Measurements from ENCODE around the gene SUMO2. TPM values are rescaled to one million over a fixed set of nuclear protein-coding genes. Genes with fewer than 3 reads are reported as not detected.

The SUMO2 gene
- total RNA-seq, 1 experiment from 2014 or later: 616 TPM

DNA sequence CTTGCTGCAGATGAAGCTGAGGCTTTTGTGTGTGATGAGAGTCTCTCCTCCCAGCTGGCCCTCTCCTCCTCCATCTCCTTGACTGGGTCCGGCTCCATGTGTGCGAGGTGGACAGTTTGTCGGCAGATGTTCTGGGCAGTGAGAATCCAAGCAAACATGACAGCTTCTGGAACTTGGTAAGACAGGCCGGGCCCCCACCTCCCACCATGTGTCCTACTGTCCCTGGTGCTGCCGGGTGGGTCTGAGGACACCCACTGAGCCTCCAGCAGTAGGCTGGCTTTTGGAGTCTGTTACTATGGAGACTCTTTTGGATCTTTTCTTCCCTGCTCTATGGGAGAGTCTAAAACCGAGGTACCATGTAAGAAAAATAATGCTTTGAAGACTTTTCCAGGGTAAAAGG lies 35.4 kb upstream of the SUMO2 start:
- H3K4me3 ChIP-seq (ENCODE audit: low read depth in 2 of 2, low read length in 2 of 2): no peak overlapping the region
- POLR2A ChIA-PET: no interaction called here
- peaks cover 13% of the 10 kb centered on the region for H3K36me3 ChIP-seq (ENCODE audit: control insufficient read depth, insufficient read depth, low read length)
- no peaks in the 10 kb centered on the region for H3K4me1 ChIP-seq (ENCODE audit: control insufficient read depth, insufficient read depth, low read length)
- CTCF ChIA-PET: no interaction called here
- no peaks in the 10 kb centered on the region for H3K27me3 ChIP-seq (ENCODE audit: control insufficient read depth, insufficient read depth, low read length)
- TF ChIP-seq SIN3A (IDR thresholded peaks at IDR 0.05; ENCODE audit: borderline replicate concordance, insufficient read depth, low read depth, low read length) (no peak), POLR2AphosphoS5 (IDR thresholded peaks at IDR 0.05; ENCODE audit: low read depth, low read length) (no peak), TCF7L2 (IDR thresholded peaks at IDR 0.05; ENCODE audit: low read depth, low read length) (no peak)
- TF ChIP-seq, protein P1, sequence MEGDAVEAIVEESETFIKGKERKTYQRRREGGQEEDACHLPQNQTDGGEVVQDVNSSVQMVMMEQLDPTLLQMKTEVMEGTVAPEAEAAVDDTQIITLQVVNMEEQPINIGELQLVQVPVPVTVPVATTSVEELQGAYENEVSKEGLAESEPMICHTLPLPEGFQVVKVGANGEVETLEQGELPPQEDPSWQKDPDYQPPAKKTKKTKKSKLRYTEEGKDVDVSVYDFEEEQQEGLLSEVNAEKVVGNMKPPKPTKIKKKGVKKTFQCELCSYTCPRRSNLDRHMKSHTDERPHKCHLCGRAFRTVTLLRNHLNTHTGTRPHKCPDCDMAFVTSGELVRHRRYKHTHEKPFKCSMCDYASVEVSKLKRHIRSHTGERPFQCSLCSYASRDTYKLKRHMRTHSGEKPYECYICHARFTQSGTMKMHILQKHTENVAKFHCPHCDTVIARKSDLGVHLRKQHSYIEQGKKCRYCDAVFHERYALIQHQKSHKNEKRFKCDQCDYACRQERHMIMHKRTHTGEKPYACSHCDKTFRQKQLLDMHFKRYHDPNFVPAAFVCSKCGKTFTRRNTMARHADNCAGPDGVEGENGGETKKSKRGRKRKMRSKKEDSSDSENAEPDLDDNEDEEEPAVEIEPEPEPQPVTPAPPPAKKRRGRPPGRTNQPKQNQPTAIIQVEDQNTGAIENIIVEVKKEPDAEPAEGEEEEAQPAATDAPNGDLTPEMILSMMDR (IDR thresholded peaks at IDR 0.05): no peak
- TF ChIP-seq, protein P2, sequence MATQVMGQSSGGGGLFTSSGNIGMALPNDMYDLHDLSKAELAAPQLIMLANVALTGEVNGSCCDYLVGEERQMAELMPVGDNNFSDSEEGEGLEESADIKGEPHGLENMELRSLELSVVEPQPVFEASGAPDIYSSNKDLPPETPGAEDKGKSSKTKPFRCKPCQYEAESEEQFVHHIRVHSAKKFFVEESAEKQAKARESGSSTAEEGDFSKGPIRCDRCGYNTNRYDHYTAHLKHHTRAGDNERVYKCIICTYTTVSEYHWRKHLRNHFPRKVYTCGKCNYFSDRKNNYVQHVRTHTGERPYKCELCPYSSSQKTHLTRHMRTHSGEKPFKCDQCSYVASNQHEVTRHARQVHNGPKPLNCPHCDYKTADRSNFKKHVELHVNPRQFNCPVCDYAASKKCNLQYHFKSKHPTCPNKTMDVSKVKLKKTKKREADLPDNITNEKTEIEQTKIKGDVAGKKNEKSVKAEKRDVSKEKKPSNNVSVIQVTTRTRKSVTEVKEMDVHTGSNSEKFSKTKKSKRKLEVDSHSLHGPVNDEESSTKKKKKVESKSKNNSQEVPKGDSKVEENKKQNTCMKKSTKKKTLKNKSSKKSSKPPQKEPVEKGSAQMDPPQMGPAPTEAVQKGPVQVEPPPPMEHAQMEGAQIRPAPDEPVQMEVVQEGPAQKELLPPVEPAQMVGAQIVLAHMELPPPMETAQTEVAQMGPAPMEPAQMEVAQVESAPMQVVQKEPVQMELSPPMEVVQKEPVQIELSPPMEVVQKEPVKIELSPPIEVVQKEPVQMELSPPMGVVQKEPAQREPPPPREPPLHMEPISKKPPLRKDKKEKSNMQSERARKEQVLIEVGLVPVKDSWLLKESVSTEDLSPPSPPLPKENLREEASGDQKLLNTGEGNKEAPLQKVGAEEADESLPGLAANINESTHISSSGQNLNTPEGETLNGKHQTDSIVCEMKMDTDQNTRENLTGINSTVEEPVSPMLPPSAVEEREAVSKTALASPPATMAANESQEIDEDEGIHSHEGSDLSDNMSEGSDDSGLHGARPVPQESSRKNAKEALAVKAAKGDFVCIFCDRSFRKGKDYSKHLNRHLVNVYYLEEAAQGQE (IDR thresholded peaks at IDR 0.05; ENCODE audit: insufficient read depth in 1 of 2, low read depth in 2 of 2, low read length in 1 of 2): no peak
- in situ Hi-C loops (cut with HindIII; ENCODE audit: low pct_unique_long_range_greater_than_20kb, low sequenced_read_pairs) (no loop called here), intact Hi-C loops (cut with micrococcal nuclease; ENCODE audit: unreplicated experiment) (no loop called here)
- H3K27ac ChIP-seq (ENCODE audit: low read length): no peak overlapping the region
- no peak for ATAC-seq
- H3K9me3 ChIP-seq (ENCODE audit: control insufficient read depth, insufficient read depth, low read depth, low read length): no peaks in the 10 kb centered on the region
- BruUV-seq (replicated peaks): no TSS peak
- no peak for DNase-seq (ENCODE audit: low read depth, low spot score)

DNA sequence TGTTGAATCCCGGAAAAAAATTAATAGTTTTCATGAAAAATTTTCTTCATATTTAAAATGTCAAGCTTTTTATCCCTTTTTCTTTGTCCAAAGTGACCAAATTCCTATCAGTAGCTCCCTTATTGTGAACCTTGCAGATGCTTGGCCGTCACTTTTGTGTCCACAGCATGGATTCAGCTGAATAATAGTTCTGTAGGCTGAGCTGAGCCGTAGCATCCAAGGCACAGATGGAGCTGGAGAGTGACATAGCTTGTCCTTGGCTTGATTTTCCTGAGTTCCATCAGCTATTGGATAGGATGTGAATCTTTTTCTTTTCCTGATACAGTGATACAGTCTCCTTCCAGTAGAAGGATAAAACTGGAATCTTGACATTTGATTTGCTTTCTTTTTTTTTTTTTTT lies 26.3 kb upstream of the SUMO2 start:
- Histone ChIP-seq H3K27me3 (ENCODE audit: control insufficient read depth, insufficient read depth, low read length) (no peaks in the 10 kb centered on the region), H3K4me3 (ENCODE audit: low read depth in 2 of 2, low read length in 2 of 2) (no peak overlapping the region), H3K9me3 (ENCODE audit: control insufficient read depth, insufficient read depth, low read depth, low read length) (no peaks in the 10 kb centered on the region), H3K27ac (ENCODE audit: low read length) (no peak overlapping the region), H3K4me1 (ENCODE audit: control insufficient read depth, insufficient read depth, low read length) (no peaks in the 10 kb centered on the region), H3K36me3 (ENCODE audit: control insufficient read depth, insufficient read depth, low read length) (peaks cover 16% of the 10 kb centered on the region)
- TF ChIP-seq TCF7L2 (IDR thresholded peaks at IDR 0.05; ENCODE audit: low read depth, low read length) (no peak), SIN3A (IDR thresholded peaks at IDR 0.05; ENCODE audit: borderline replicate concordance, insufficient read depth, low read depth, low read length) (no peak), POLR2AphosphoS5 (IDR thresholded peaks at IDR 0.05; ENCODE audit: low read depth, low read length) (no peak)
- TF ChIP-seq, protein P2 (IDR thresholded peaks at IDR 0.05; ENCODE audit: insufficient read depth in 1 of 2, low read depth in 2 of 2, low read length in 1 of 2): no peak
- TF ChIP-seq, protein P1 (IDR thresholded peaks at IDR 0.05): no peak
- DNase-seq (ENCODE audit: low read depth, low spot score) (no peak), ATAC-seq (no peak)
- ChIA-PET POLR2A (no interaction called here), CTCF (no interaction called here)
- intact Hi-C loops (cut with micrococcal nuclease; ENCODE audit: unreplicated experiment) (no loop called here), in situ Hi-C loops (cut with HindIII; ENCODE audit: low pct_unique_long_range_greater_than_20kb, low sequenced_read_pairs) (no loop called here)
- TSS peak; percentile 27 for BruUV-seq (replicated peaks)
